Endothelial cell of umbilical vein (primary cell): ENCODE measurements around the gene CIB4. TPM values are rescaled to one million over a fixed set of nuclear protein-coding genes. Genes with fewer than 3 reads are reported as not detected.

Experiments used
- BruUV-seq: library from RNA; stranded (reverse); fragments of 400-500 nt; replicated peaks from 2 replicates; lab custom pipeline; 2021; lab: Mats Ljungman, UMichigan
- CTCF ChIA-PET: fragments of 300-600, 350-600 bp; sonication (Branson Sonifier 250); formaldehyde crosslinking; loops from one replicate; lab custom pipeline; 2021; ENCODE audit warnings: antibody characterized with exemption, inconsistent platforms; lab: Charles Lee
- POLR2A ChIA-PET: fragments of 300-600, 350-600 bp; sonication (Branson Sonifier 250); formaldehyde crosslinking; loops from one replicate; lab custom pipeline; 2021; ENCODE audit warnings: antibody characterized with exemption, inconsistent platforms; lab: Charles Lee
- DNase-seq: peaks from one replicate; pipeline ENCODE4 v3.0.0-alpha.2; 2011; ENCODE audit warnings: low read depth, low spot score
- FAIRE-seq: peaks from 2 replicates; lab custom pipeline; 2011; peaks lifted over from hg19 to GRCh38; lab: Jason Lieb, UNC
- H2AFZ ChIP-seq: 2 replicates; pipeline ENCODE4 v1.6.0; 2012; ENCODE audit warnings: low read depth, low read length, control low read depth, inconsistent platforms
- H3K27ac ChIP-seq: 2 replicates; pipeline ENCODE4 v1.5.1; 2011; ENCODE audit warnings: low read depth, mild to moderate bottlenecking, control low read depth, low read length, moderate library complexity; ENCODE audit not compliant: insufficient read depth
- H3K27me3 ChIP-seq, 2 experiments: 2 replicates each; pipeline versions ENCODE4 v1.6.0 to v1.6.1; 2011; ENCODE audit warnings: low read length in 2 of 2, mixed read lengths in 1 of 2; ENCODE audit not compliant: control insufficient read depth in 2 of 2, insufficient read depth in 2 of 2
- H3K36me3 ChIP-seq, 2 experiments: 2 replicates in 1 of 2; 3 replicates in 1 of 2; pipeline ENCODE4 v1.5.1; 2011; ENCODE audit warnings: low read length in 2 of 2, mild to moderate bottlenecking in 1 of 2, moderate library complexity in 1 of 2; ENCODE audit not compliant: control insufficient read depth in 2 of 2, insufficient read depth in 2 of 2; ENCODE audit errors: extremely low read depth in 1 of 2
- H3K4me1 ChIP-seq: 3 replicates; pipeline ENCODE4 v1.5.1; 2011; ENCODE audit warnings: mild to moderate bottlenecking, low read length; ENCODE audit not compliant: control insufficient read depth, insufficient read depth; ENCODE audit errors: extremely low read depth
- H3K4me2 ChIP-seq: 2 replicates; pipeline ENCODE4 v1.6.1; 2011; ENCODE audit warnings: low read length, control low read depth, mixed read lengths; ENCODE audit not compliant: insufficient read depth
- H3K4me3 ChIP-seq, 3 experiments: fragments of 200-600 bp in 1 of 3; sonication (generic), shearing (Covaris generic) in 1 of 3; replicated peaks in 1 of 3; 2 replicates each; pipeline ENCODE4 v1.5.1; 2011 to 2016; ENCODE audit warnings: control low read depth in 3 of 3, low read length in 3 of 3, mild to moderate bottlenecking in 2 of 3, inconsistent platforms in 1 of 3, low read depth in 1 of 3, moderate library complexity in 1 of 3; ENCODE audit not compliant: insufficient read depth in 1 of 3
- H3K79me2 ChIP-seq: 2 replicates; pipeline ENCODE4 v1.6.0; 2012; ENCODE audit warnings: low read length, inconsistent platforms; ENCODE audit not compliant: control insufficient read depth, insufficient read depth
- H3K9ac ChIP-seq: replicated peaks from 2 replicates; pipeline ENCODE3; 2011; ENCODE audit warnings: low read length, control low read depth; ENCODE audit not compliant: insufficient read depth; ENCODE audit errors: extremely low read depth
- H3K9me1 ChIP-seq: replicated peaks from 3 replicates; pipeline ENCODE4 v1.6.0; 2011; ENCODE audit warnings: mild to moderate bottlenecking, low read length; ENCODE audit not compliant: control insufficient read depth, insufficient read depth; ENCODE audit errors: extremely low read depth
- H3K9me3 ChIP-seq: replicated peaks from 2 replicates; pipeline ENCODE4 v1.5.1; 2012; ENCODE audit warnings: low read length, inconsistent platforms; ENCODE audit not compliant: control insufficient read depth, insufficient read depth
- H4K20me1 ChIP-seq: replicated peaks from 2 replicates; pipeline ENCODE3; 2011; ENCODE audit warnings: mild to moderate bottlenecking, low read length; ENCODE audit not compliant: control insufficient read depth, insufficient read depth; ENCODE audit errors: extremely low read depth
- CTCF ChIP-seq, 2 donors: IDR thresholded peaks; 1 replicate in 1 of 2; 2 replicates in 1 of 2; pipeline ENCODE4 v1.5.1; 2011; ENCODE audit warnings: low read length in 2 of 2, mild to moderate bottlenecking in 2 of 2, moderate library complexity in 2 of 2, control low read depth in 1 of 2, inconsistent platforms in 1 of 2, low read depth in 1 of 2; ENCODE audit not compliant: insufficient read depth in 1 of 2; ENCODE audit errors: extremely low read depth in 1 of 2
- FOS ChIP-seq: IDR thresholded peaks from 2 replicates; pipeline ENCODE4 v1.6.1; 2011; ENCODE audit warnings: mild to moderate bottlenecking, low read length, moderate library complexity, borderline replicate concordance; ENCODE audit not compliant: insufficient read depth
- GATA2 ChIP-seq: IDR thresholded peaks from 2 replicates; pipeline ENCODE4 v1.7.0; 2011; ENCODE audit warnings: low read depth, mild to moderate bottlenecking, moderate library complexity, mixed read lengths, low read length; ENCODE audit not compliant: insufficient read length, insufficient read depth
- JUN ChIP-seq: IDR thresholded peaks from 2 replicates; pipeline ENCODE4 v1.6.1; 2011; ENCODE audit warnings: borderline replicate concordance, low read depth; ENCODE audit not compliant: insufficient read length, insufficient read depth
- MAX ChIP-seq: IDR thresholded peaks from 2 replicates; pipeline ENCODE4 v1.6.1; 2011; ENCODE audit not compliant: insufficient read depth, insufficient read length
- MYC ChIP-seq: IDR thresholded peaks from one replicate; pipeline ENCODE4 v1.6.1; 2011; ENCODE audit warnings: mild to moderate bottlenecking, low read depth, low read length
- POLR2A ChIP-seq: IDR thresholded peaks from 2 replicates; pipeline ENCODE4 v1.6.1; 2012; ENCODE audit warnings: low read depth, mild to moderate bottlenecking, control low read depth, low read length
- POLR2AphosphoS5 ChIP-seq: IDR thresholded peaks from 2 replicates; pipeline ENCODE4 v1.6.1; 2012; ENCODE audit warnings: low read depth, mild to moderate bottlenecking, control low read depth, low read length, moderate library complexity; ENCODE audit not compliant: insufficient read depth
- dilution Hi-C: fragments of 300-500 bp; cut with MboI; formaldehyde crosslinking; loops from one replicate; pipeline ENCODE4 v1.15.0; 2019; ENCODE audit warnings: low sequenced_read_pairs; ENCODE audit not compliant: extremely low pct_ligation_motif_present
- intact Hi-C: fragments of 100-400 bp; cut with micrococcal nuclease; formaldehyde crosslinking; loops from one replicate; pipeline ENCODE4 v1.10.0; 2022
- polyA plus RNA-seq, 4 experiments: library from polyadenylated mRNA; depleted of rRNA in 3 of 4; stranded (reverse) in 3 of 4; unstranded in 1 of 4; fragments of >200 nt; gene quantifications; 2 replicates each; pipeline versions ENCODE4 v1.2.1 to v1.2.3, GENCODE V29; 2011 to 2012; ENCODE audit warnings: missing spikeins in 1 of 4
- total RNA-seq: library from RNA; stranded (reverse); gene quantifications from 2 replicates; pipeline ENCODE4 v1.2.3, GENCODE V29; 2021

The CIB4 gene
- total and polyA plus RNA-seq, 2 donors (not counting 3 experiments of a cell fraction or from before 2014, with no cell fraction given) = not detected

- no peak overlapping the region for H3K4me2 ChIP-seq
- POLR2A ChIA-PET = no interaction called here
- no peaks in the 10 kb centered on the region for H3K4me1 ChIP-seq
- CTCF ChIA-PET = no interaction called here
- no peaks in the 10 kb centered on the region for H3K9me1 ChIP-seq
- no peaks in the 10 kb centered on the region for H3K36me3 ChIP-seq
- no TSS peak for BruUV-seq
- H3K4me3 ChIP-seq = no peak overlapping the region
- no peaks in the 10 kb centered on the region for H4K20me1 ChIP-seq
- DNase-seq = no peak
- intact Hi-C loops = no loop called here
- H3K27me3 ChIP-seq = peaks cover 7 to 15% of the 10 kb centered on the region in 2 experiments
- TF ChIP-seq JUN (no peak), GATA2 (no peak), MYC (no peak), FOS (no peak), POLR2A (no peak), MAX (no peak)
- H3K9ac ChIP-seq = no peak overlapping the region
- FAIRE-seq = no peak
- no peak overlapping the region for H3K27ac ChIP-seq
- H2AFZ ChIP-seq = no peak overlapping the region
- no peaks in the 10 kb centered on the region for H3K9me3 ChIP-seq
- no peaks in the 10 kb centered on the region for H3K79me2 ChIP-seq
- dilution Hi-C loops = no loop called here
Measured at GRCh38 chr2:26674002-26674751, 33.0 kb upstream of the CIB4 start.

- Histone ChIP-seq H2AFZ (no peak overlapping the region), H3K9ac (no peak overlapping the region), H4K20me1 (no peaks in the 10 kb centered on the region), H3K4me3 (no peak overlapping the region), H3K9me1 (no peaks in the 10 kb centered on the region), H3K9me3 (no peaks in the 10 kb centered on the region), H3K36me3 (no peaks in the 10 kb centered on the region), H3K4me2 (no peak overlapping the region), H3K27me3 (peaks cover 6 to 11% of the 10 kb centered on the region in 2 experiments), H3K4me1 (no peaks in the 10 kb centered on the region), H3K79me2 (no peaks in the 10 kb centered on the region), H3K27ac (no peak overlapping the region)
- BruUV-seq = no TSS peak
- FAIRE-seq = no peak
- intact Hi-C loops (no loop called here), dilution Hi-C loops (no loop called here)
- no peak for DNase-seq
- CTCF ChIA-PET = interaction anchor here (0.9 kb wide), 1 partner anchor 13 kb away, joined by 3 read pairs; no protein-coding TSS in a partner anchor
- POLR2A ChIA-PET = no interaction called here
- no peak for TF ChIP-seq JUN
- no peak for TF ChIP-seq POLR2A
- TF ChIP-seq CTCF (IDR thresholded peaks at IDR 0.05; ENCODE audit: extremely low read depth in 1 of 2, insufficient read depth in 1 of 2, low read depth in 1 of 2, low read length in 2 of 2) = no peak
- TF ChIP-seq POLR2AphosphoS5 = no peak
- no peak for TF ChIP-seq MYC
- no peak for TF ChIP-seq FOS
- TF ChIP-seq GATA2 = no peak
- no peak for TF ChIP-seq MAX
Measured at GRCh38 chr2:26672818-26673393, 31.7 kb upstream of the CIB4 start.
